MM.1S (cell line): ENCODE results near the gene PDE1A.

Experiments
- DNase-seq: peaks from one replicate; pipeline ENCODE4 v3.0.0-alpha.2; 2015
- H2AFZ ChIP-seq: fragments of 300-600 bp; sonication (generic); 2 replicates; pipeline ENCODE4 v1.6.0; 2016; ENCODE audit warnings: antibody characterized with exemption, low read length
- H3F3A ChIP-seq: fragments of 300-600 bp; sonication (generic); 2 replicates; pipeline ENCODE4 v1.6.1; 2016; ENCODE audit warnings: mild to moderate bottlenecking, antibody characterized with exemption, low read length, moderate library complexity, mixed read lengths; ENCODE audit not compliant: insufficient read depth
- H3K27ac ChIP-seq: fragments of 300-600 bp; sonication (generic); 2 replicates; pipeline ENCODE4 v1.5.1; 2016; ENCODE audit warnings: mild to moderate bottlenecking, low read length
- H3K27me3 ChIP-seq: fragments of 300-600 bp; sonication (generic); replicated peaks from 2 replicates; pipeline ENCODE4 v1.6.0; 2016; ENCODE audit warnings: low read length; ENCODE audit not compliant: insufficient read depth
- H3K36me3 ChIP-seq: fragments of 300-600 bp; sonication (generic); replicated peaks from 2 replicates; pipeline ENCODE4 v1.6.1; 2016; ENCODE audit warnings: mild to moderate bottlenecking, low read length, mixed read lengths; ENCODE audit not compliant: insufficient read depth
- H3K4me1 ChIP-seq: fragments of 300-600 bp; sonication (generic); 2 replicates; pipeline ENCODE4 v1.6.1; 2016; ENCODE audit warnings: low read length, mixed read lengths
- H3K4me2 ChIP-seq: fragments of 300-600 bp; sonication (generic); 2 replicates; pipeline ENCODE4 v1.6.0; 2016; ENCODE audit warnings: low read depth, low read length
- H3K4me3 ChIP-seq: fragments of 300-600 bp; sonication (generic); 2 replicates; pipeline ENCODE4 v1.5.1; 2016; ENCODE audit warnings: low read length, mixed read lengths
- H3K79me2 ChIP-seq: fragments of 300-600 bp; sonication (generic); 2 replicates; pipeline ENCODE4 v1.6.1; 2016; ENCODE audit warnings: mixed run types, low read length, mixed read lengths
- H3K9ac ChIP-seq: fragments of 300-600 bp; sonication (generic); 2 replicates; pipeline ENCODE4 v1.6.1; 2016; ENCODE audit warnings: low read length, mixed read lengths
- H3K9me2 ChIP-seq: fragments of 300-600 bp; sonication (generic); replicated peaks from 2 replicates; pipeline ENCODE4 v1.6.1; 2016; ENCODE audit warnings: mild to moderate bottlenecking, low read length, mixed read lengths; ENCODE audit not compliant: insufficient read depth
- H3K9me3 ChIP-seq: fragments of 300-600 bp; sonication (generic); replicated peaks from 2 replicates; pipeline ENCODE4 v1.6.1; 2016; ENCODE audit warnings: mild to moderate bottlenecking, low read length, mixed read lengths; ENCODE audit not compliant: insufficient read depth
- H4K20me1 ChIP-seq: fragments of 300-600 bp; sonication (generic); 2 replicates; pipeline ENCODE4 v1.6.1; 2016; ENCODE audit warnings: mild to moderate bottlenecking, low read length, moderate library complexity, mixed read lengths; ENCODE audit not compliant: insufficient read depth
- EZH2 ChIP-seq: fragments of 300-600 bp; sonication (generic); optimal IDR thresholded peaks from 2 replicates; pipeline ENCODE3; 2017; ENCODE audit warnings: low read depth, mild to moderate bottlenecking, antibody characterized with exemption, low read length, mixed read lengths
- EZH2phosphoT487 ChIP-seq: fragments of 300-600 bp; sonication (generic); IDR thresholded peaks from 2 replicates; pipeline ENCODE4 v1.6.1; 2018; ENCODE audit warnings: antibody characterized with exemption, low read length
- TF ChIP-seq, protein P1 (sequence below): fragments of 300-600 bp; sonication (generic); IDR thresholded peaks from 2 replicates; pipeline ENCODE4 v1.5.1; 2016; ENCODE audit warnings: antibody characterized with exemption, low read length, mixed read lengths

Gene PDE1A

DNA sequence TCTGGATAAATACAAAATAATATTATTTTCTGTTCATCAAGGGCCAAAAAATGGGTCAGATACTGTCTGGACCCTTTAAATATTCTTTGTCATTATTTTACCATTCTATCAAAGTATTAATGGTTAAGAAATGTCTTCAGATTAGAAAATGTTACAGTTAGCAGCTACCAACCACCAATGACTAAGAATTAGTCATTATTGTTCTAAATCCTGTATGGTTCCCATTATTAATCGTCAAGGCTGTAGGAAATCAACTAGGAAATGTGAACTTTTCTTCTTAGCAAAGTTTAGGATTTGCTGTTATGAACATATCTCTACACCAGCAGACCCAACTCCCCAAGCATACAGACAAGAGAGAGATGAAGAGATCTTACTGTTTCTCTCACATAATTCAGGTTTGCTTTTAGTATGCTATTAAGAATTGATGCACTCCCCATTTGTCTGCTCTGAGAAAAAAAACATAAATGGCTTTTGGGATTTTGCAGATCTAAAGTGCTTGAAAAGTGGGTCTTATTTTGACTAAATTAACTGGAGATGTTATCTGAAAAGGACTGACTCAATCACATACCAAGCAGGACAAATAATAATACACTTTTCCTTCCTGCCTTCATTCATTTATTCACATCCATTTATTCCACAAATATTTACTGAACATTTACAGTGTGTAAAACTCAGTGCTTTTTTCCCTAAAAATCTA is 293.5 kb downstream of the PDE1A start:
- peaks cover 6% of the 10 kb centered on the region; the same call in 1 of the 2 replicates for H3K4me1 ChIP-seq
- no peak overlapping the region for H3K27ac ChIP-seq
- no peak for TF ChIP-seq EZH2
- TF ChIP-seq EZH2phosphoT487, result no peak
- TF ChIP-seq, protein P1, sequence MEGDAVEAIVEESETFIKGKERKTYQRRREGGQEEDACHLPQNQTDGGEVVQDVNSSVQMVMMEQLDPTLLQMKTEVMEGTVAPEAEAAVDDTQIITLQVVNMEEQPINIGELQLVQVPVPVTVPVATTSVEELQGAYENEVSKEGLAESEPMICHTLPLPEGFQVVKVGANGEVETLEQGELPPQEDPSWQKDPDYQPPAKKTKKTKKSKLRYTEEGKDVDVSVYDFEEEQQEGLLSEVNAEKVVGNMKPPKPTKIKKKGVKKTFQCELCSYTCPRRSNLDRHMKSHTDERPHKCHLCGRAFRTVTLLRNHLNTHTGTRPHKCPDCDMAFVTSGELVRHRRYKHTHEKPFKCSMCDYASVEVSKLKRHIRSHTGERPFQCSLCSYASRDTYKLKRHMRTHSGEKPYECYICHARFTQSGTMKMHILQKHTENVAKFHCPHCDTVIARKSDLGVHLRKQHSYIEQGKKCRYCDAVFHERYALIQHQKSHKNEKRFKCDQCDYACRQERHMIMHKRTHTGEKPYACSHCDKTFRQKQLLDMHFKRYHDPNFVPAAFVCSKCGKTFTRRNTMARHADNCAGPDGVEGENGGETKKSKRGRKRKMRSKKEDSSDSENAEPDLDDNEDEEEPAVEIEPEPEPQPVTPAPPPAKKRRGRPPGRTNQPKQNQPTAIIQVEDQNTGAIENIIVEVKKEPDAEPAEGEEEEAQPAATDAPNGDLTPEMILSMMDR, result no peak
- no peaks in the 10 kb centered on the region for H3K9me3 ChIP-seq
- no peak overlapping the region for H2AFZ ChIP-seq
- H3K36me3 ChIP-seq, result no peaks in the 10 kb centered on the region
- DNase-seq, result no peak
- no peaks in the 10 kb centered on the region for H3K79me2 ChIP-seq
- H4K20me1 ChIP-seq, result no peaks in the 10 kb centered on the region
- no peak overlapping the region for H3K9ac ChIP-seq
- no peaks in the 10 kb centered on the region for H3F3A ChIP-seq
- H3K9me2 ChIP-seq, result no peaks in the 10 kb centered on the region
- H3K27me3 ChIP-seq, result no peaks in the 10 kb centered on the region
- no peak overlapping the region for H3K4me3 ChIP-seq
- no peak overlapping the region for H3K4me2 ChIP-seq

DNA sequence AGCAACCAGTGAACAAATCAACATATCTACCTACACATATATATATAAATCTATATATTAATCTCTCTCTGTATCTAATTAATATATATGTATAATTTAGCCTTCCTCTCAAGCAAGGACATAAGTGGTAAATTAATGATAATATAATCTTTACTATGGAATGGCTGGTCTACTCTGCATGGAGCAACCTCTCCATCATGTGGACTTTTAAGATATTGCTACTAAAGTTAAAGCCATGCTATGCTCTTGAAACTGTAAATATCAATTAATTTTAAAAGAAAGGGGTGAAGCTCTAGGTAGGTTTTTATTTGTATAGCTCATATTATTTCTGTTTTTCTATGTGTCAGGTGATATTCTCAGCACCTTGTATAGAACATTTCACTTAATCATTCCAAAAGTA is 294.2 kb downstream of the PDE1A start:
- no peaks in the 10 kb centered on the region for H3K36me3 ChIP-seq
- H3F3A ChIP-seq, result no peaks in the 10 kb centered on the region
- no peak overlapping the region for H3K9ac ChIP-seq
- no peaks in the 10 kb centered on the region for H4K20me1 ChIP-seq
- no peaks in the 10 kb centered on the region for H3K79me2 ChIP-seq
- DNase-seq, result no peak
- no peak overlapping the region for H3K4me2 ChIP-seq
- H3K27me3 ChIP-seq, result no peaks in the 10 kb centered on the region
- no peaks in the 10 kb centered on the region for H3K9me3 ChIP-seq
- peaks cover 6% of the 10 kb centered on the region; the same call in 1 of the 2 replicates for H3K4me1 ChIP-seq
- H3K4me3 ChIP-seq, result no peak overlapping the region
- no peaks in the 10 kb centered on the region for H3K9me2 ChIP-seq
- TF ChIP-seq, protein P1, result no peak; the same call in 1 of the 2 replicates
- no peak for TF ChIP-seq EZH2
- no peak for TF ChIP-seq EZH2phosphoT487
- no peak overlapping the region for H3K27ac ChIP-seq
- H2AFZ ChIP-seq, result no peak overlapping the region

DNA sequence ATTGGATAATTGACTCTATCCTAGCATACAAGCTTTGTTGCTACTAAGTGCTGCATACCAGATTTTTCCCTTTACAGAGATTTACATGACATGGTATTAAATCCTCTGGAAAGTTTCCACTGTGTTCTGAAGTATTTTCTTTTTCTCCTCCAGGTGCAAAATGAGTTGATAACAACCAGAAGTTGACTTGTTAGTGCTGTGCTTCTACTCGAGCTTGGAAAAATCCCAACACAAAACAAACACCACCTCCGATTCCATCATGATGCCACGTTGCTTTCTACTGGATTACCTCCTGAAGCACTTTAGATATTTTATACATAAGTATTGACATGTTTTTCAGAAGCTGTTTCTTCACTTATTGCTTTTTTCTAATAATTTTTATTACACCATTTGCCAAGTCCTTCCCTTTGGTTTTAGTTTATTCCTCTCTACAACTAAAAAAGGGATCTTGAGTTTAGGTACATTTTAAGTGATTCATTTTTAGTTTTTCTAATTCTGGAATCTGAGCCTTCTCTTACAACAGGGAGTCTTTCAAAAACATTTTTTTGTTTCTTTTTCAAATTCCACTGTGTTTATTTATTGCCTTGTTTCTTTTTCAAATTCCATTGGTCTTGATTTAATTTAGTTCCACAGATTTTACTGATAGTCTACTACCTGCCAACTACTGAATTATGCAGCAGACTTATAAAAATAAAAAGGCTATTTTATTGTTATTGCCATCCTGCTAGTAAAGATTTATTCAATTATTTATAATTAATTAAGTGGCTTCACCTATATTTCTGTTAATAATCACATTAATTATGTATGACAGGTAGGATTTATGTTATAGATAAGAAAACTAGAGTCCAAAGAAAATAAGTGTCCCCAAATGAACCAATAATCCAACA is 297.8 kb downstream of the PDE1A start:
- Histone ChIP-seq H3K4me2 (no peak overlapping the region), H3K27ac (no peak overlapping the region), H4K20me1 (no peaks in the 10 kb centered on the region), H3K36me3 (no peaks in the 10 kb centered on the region), H3F3A (no peaks in the 10 kb centered on the region), H3K79me2 (no peaks in the 10 kb centered on the region), H3K4me3 (no peak overlapping the region), H3K27me3 (no peaks in the 10 kb centered on the region), H3K9me2 (no peaks in the 10 kb centered on the region), H3K4me1 (peaks cover 6% of the 10 kb centered on the region; the same call in 1 of the 2 replicates), H3K9me3 (no peaks in the 10 kb centered on the region), H3K9ac (no peak overlapping the region), H2AFZ (no peak overlapping the region)
- DNase-seq, result no peak
- TF ChIP-seq, protein P1, result no peak
- TF ChIP-seq EZH2 (no peak), EZH2phosphoT487 (no peak)
